ENCODE results near the gene MYO15A.

MYO15A gene

GRCh38 chr17:18187226-18187625 is 78.7 kb downstream of the MYO15A start:
- H3K79me2 ChIP-seq (ENCODE audit: low read length) = peaks cover 84% of the 10 kb centered on the region
- no peak overlapping the region for H3K9ac ChIP-seq (ENCODE audit: low read length)
- no peaks in the 10 kb centered on the region for H3K36me3 ChIP-seq (replicated peaks; ENCODE audit: insufficient read depth, low read length)
- H3F3A ChIP-seq (ENCODE audit: insufficient read depth, low read length) = peaks cover 8% of the 10 kb centered on the region
- H3K27ac ChIP-seq (ENCODE audit: low read length) = no peak overlapping the region
- H3K4me1 ChIP-seq (ENCODE audit: low read length) = peaks cover 27% of the 10 kb centered on the region; the same call in 1 of the 2 replicates
- TF ChIP-seq EZH2phosphoT487 (IDR thresholded peaks at IDR 0.05; ENCODE audit: low read length) (no peak), EZH2 (optimal IDR thresholded peaks at IDR 0.05; ENCODE audit: low read depth, low read length) (no peak), CTCF (IDR thresholded peaks at IDR 0.05; ENCODE audit: low read length) (no peak)
- H3K9me2 ChIP-seq (replicated peaks; ENCODE audit: insufficient read depth, low read length) = no peaks in the 10 kb centered on the region
- no peaks in the 10 kb centered on the region for H3K9me3 ChIP-seq (replicated peaks; ENCODE audit: insufficient read depth, low read length)
- H4K20me1 ChIP-seq (ENCODE audit: insufficient read depth, low read length) = peaks cover 34% of the 10 kb centered on the region
- H3K4me3 ChIP-seq (ENCODE audit: low read length) = peak overlapping the region; percentile 92
- no peak overlapping the region for H2AFZ ChIP-seq (ENCODE audit: low read length)
- peak overlapping the region; percentile 90 for H3K4me2 ChIP-seq (ENCODE audit: low read depth, low read length)
- no peak for DNase-seq
- no peaks in the 10 kb centered on the region for H3K27me3 ChIP-seq (replicated peaks; ENCODE audit: insufficient read depth, low read length)

GRCh38 chr17:18187821-18188761 is 79.5 kb downstream of the MYO15A start:
- H3K9me3 ChIP-seq (replicated peaks; ENCODE audit: insufficient read depth, low read length) = no peaks in the 10 kb centered on the region
- peaks cover 34% of the 10 kb centered on the region for H4K20me1 ChIP-seq (ENCODE audit: insufficient read depth, low read length)
- no peaks in the 10 kb centered on the region for H3K27me3 ChIP-seq (replicated peaks; ENCODE audit: insufficient read depth, low read length)
- TF ChIP-seq EZH2 (optimal IDR thresholded peaks at IDR 0.05; ENCODE audit: low read depth, low read length) (no peak), EZH2phosphoT487 (IDR thresholded peaks at IDR 0.05; ENCODE audit: low read length) (no peak), CTCF (IDR thresholded peaks at IDR 0.05; ENCODE audit: low read length) (no peak)
- peaks cover under 1% of the 10 kb centered on the region; the same call in 1 of the 2 replicates for H3F3A ChIP-seq (ENCODE audit: insufficient read depth, low read length)
- no peak overlapping the region for H3K4me3 ChIP-seq (ENCODE audit: low read length)
- DNase-seq = no peak
- no peak overlapping the region for H3K9ac ChIP-seq (ENCODE audit: low read length)
- H3K9me2 ChIP-seq (replicated peaks; ENCODE audit: insufficient read depth, low read length) = no peaks in the 10 kb centered on the region
- no peak overlapping the region for H3K27ac ChIP-seq (ENCODE audit: low read length)
- no peak overlapping the region for H2AFZ ChIP-seq (ENCODE audit: low read length)
- H3K4me1 ChIP-seq (ENCODE audit: low read length) = peaks cover 24% of the 10 kb centered on the region; the same call in 1 of the 2 replicates
- peak overlapping the region; percentile 90 for H3K4me2 ChIP-seq (ENCODE audit: low read depth, low read length)
- peaks cover 93% of the 10 kb centered on the region for H3K79me2 ChIP-seq (ENCODE audit: low read length)
- no peaks in the 10 kb centered on the region for H3K36me3 ChIP-seq (replicated peaks; ENCODE audit: insufficient read depth, low read length)

GRCh38 chr17:18190628-18191235 is 82.2 kb downstream of the MYO15A start:
- Histone ChIP-seq H2AFZ (ENCODE audit: low read length) (no peak overlapping the region), H4K20me1 (ENCODE audit: insufficient read depth, low read length) (peaks cover 30% of the 10 kb centered on the region), H3K27ac (ENCODE audit: low read length) (no peak overlapping the region), H3K9ac (ENCODE audit: low read length) (no peak overlapping the region), H3K9me3 (replicated peaks; ENCODE audit: insufficient read depth, low read length) (no peaks in the 10 kb centered on the region), H3K36me3 (replicated peaks; ENCODE audit: insufficient read depth, low read length) (no peaks in the 10 kb centered on the region), H3K4me2 (ENCODE audit: low read depth, low read length) (no peak overlapping the region), H3K27me3 (replicated peaks; ENCODE audit: insufficient read depth, low read length) (no peaks in the 10 kb centered on the region), H3K9me2 (replicated peaks; ENCODE audit: insufficient read depth, low read length) (no peaks in the 10 kb centered on the region), H3K4me1 (ENCODE audit: low read length) (peaks cover 19% of the 10 kb centered on the region; the same call in 1 of the 2 replicates), H3K4me3 (ENCODE audit: low read length) (no peak overlapping the region), H3F3A (ENCODE audit: insufficient read depth, low read length) (no peaks in the 10 kb centered on the region), H3K79me2 (ENCODE audit: low read length) (peaks cover 95% of the 10 kb centered on the region)
- TF ChIP-seq EZH2phosphoT487 (IDR thresholded peaks at IDR 0.05; ENCODE audit: low read length) = no peak
- no peak for TF ChIP-seq EZH2 (optimal IDR thresholded peaks at IDR 0.05; ENCODE audit: low read depth, low read length)
- TF ChIP-seq CTCF (IDR thresholded peaks at IDR 0.05; ENCODE audit: low read length) = no peak
- no peak for DNase-seq
